ENCODE measurements around the gene RSPH3. TPM values are rescaled to one million over a fixed set of nuclear protein-coding genes. Genes with fewer than 3 reads are reported as not detected.
"Not testable (repeated sequence)": the region's sequence is repeated elsewhere in the genome, so short reads cannot be mapped to it uniquely, and the experiment has no call there.

Gene RSPH3
- total RNA-seq, 1 donor from 2014 or later, result 7.5 TPM

- no peak for DNase-seq
Measured at GRCh38 chr6:159023893-159024292, 23.9 kb upstream of the RSPH3 start.

- DNase-seq, result no peak
Measured at GRCh38 chr6:159020011-159020410, 20.0 kb upstream of the RSPH3 start.

- no peak for DNase-seq
Measured at GRCh38 chr6:159017757-159018559, 18.0 kb upstream of the RSPH3 start.

GRCh38 chr6:159014406-159014805, 14.4 kb upstream of the RSPH3 start:
- no peak for DNase-seq

GRCh38 chr6:159013229-159013628, 13.2 kb upstream of the RSPH3 start:
- DNase-seq, result no peak

- DNase-seq, result no peak
Measured at GRCh38 chr6:159012201-159012600, 12.2 kb upstream of the RSPH3 start.

GRCh38 chr6:159010037-159010612, 10.1 kb upstream of the RSPH3 start:
- DNase-seq, result not testable (repeated sequence)

GRCh38 chr6:159008656-159009288, 8.8 kb upstream of the RSPH3 start:
- DNase-seq, result no peak

- no peak for DNase-seq
Measured at GRCh38 chr6:159007510-159007909, 7.5 kb upstream of the RSPH3 start.

- DNase-seq, result no peak
Measured at GRCh38 chr6:159005436-159005835, 5.4 kb upstream of the RSPH3 start.

- no peak for DNase-seq
Measured at GRCh38 chr6:159004592-159004991, 4.6 kb upstream of the RSPH3 start.

- DNase-seq, result peak; percentile 26
Measured at GRCh38 chr6:159002432-159003155, 2.6 kb upstream of the RSPH3 start.

GRCh38 chr6:158999154-158999665, 792 bp downstream of the RSPH3 start:
- DNase-seq, result peak; percentile 64

- DNase-seq, result no peak
Measured at GRCh38 chr6:158996856-158997255, 3.1 kb downstream of the RSPH3 start.

- DNase-seq, result no peak
Measured at GRCh38 chr6:158993639-158994038, 6.4 kb downstream of the RSPH3 start.

- no peak for DNase-seq
Measured at GRCh38 chr6:158991017-158991723, 8.8 kb downstream of the RSPH3 start.

GRCh38 chr6:158989711-158990110, 10.3 kb downstream of the RSPH3 start:
- not testable (repeated sequence) for DNase-seq

- DNase-seq, result no peak
Measured at GRCh38 chr6:158988477-158988876, 11.5 kb downstream of the RSPH3 start.

- no peak for DNase-seq
Measured at GRCh38 chr6:158987657-158988056, 12.3 kb downstream of the RSPH3 start.

GRCh38 chr6:158978757-158979156, 21.2 kb downstream of the RSPH3 start:
- DNase-seq, result no peak

GRCh38 chr6:158977382-158977781, 22.6 kb downstream of the RSPH3 start:
- no peak for DNase-seq
